ENCODE data around the gene EVA1A.

- TF ChIP-seq CTCF (IDR thresholded peaks at IDR 0.05) (no peak), POLR2AphosphoS5 (IDR thresholded peaks at IDR 0.05) (no peak), EP300 (IDR thresholded peaks at IDR 0.05) (no peak)
These were observed 35.1 kb downstream of the EVA1A start for GRCh38 chr2:75525434-75526310.
